Retinal pigment epithelial cell (primary cell): ENCODE measurements around the gene KCNK2.

Source experiments
- DNase-seq: peaks from one replicate; pipeline ENCODE4 v3.0.0-alpha.2; 2010; ENCODE audit warnings: low read depth
- H3K4me3 ChIP-seq: 2 replicates; pipeline ENCODE4 v1.5.1; 2011; ENCODE audit warnings: mild to moderate bottlenecking, low read length, control low read depth, moderate library complexity
- CTCF ChIP-seq: conservative IDR thresholded peaks from 2 replicates; pipeline ENCODE4 v1.5.1; 2011; ENCODE audit warnings: low read depth, low read length, control low read depth, inconsistent platforms

The KCNK2 gene

GRCh38 chr1:215185067-215185620 lies 102.6 kb downstream of the KCNK2 start:
- H3K4me3 ChIP-seq: no peak overlapping the region
- no peak for TF ChIP-seq CTCF
- DNase-seq: no peak

GRCh38 chr1:215188302-215188950 lies 105.9 kb downstream of the KCNK2 start:
- DNase-seq: no peak

GRCh38 chr1:215192306-215192705 lies 109.8 kb downstream of the KCNK2 start:
- TF ChIP-seq CTCF: no peak
- H3K4me3 ChIP-seq: no peak overlapping the region
- no peak for DNase-seq

More at GRCh38 chr1:215188302-215188950, 105.9 kb downstream of the KCNK2 start:
- no peak for TF ChIP-seq CTCF
- H3K4me3 ChIP-seq: no peak overlapping the region

- TF ChIP-seq CTCF: no peak
- DNase-seq: no peak
- H3K4me3 ChIP-seq: no peak overlapping the region
These were observed 115.5 kb downstream of the KCNK2 start for GRCh38 chr1:215198021-215198420.

- no peak for TF ChIP-seq CTCF
- no peak overlapping the region for H3K4me3 ChIP-seq
- no peak for DNase-seq
These were observed 117.6 kb downstream of the KCNK2 start for GRCh38 chr1:215200121-215200520.

GRCh38 chr1:215201283-215201682 lies 118.7 kb downstream of the KCNK2 start:
- no peak for TF ChIP-seq CTCF
- no peak for DNase-seq
- no peak overlapping the region for H3K4me3 ChIP-seq

- no peak for TF ChIP-seq CTCF
- no peak for DNase-seq
- H3K4me3 ChIP-seq: no peak overlapping the region
These were observed 120.3 kb downstream of the KCNK2 start for GRCh38 chr1:215202868-215203267.
